ENCODE results near the gene SPDYA.
A peak's percentile ranks its signal among the peaks of the same experiment; 100 is the strongest.

SPDYA gene

DNA sequence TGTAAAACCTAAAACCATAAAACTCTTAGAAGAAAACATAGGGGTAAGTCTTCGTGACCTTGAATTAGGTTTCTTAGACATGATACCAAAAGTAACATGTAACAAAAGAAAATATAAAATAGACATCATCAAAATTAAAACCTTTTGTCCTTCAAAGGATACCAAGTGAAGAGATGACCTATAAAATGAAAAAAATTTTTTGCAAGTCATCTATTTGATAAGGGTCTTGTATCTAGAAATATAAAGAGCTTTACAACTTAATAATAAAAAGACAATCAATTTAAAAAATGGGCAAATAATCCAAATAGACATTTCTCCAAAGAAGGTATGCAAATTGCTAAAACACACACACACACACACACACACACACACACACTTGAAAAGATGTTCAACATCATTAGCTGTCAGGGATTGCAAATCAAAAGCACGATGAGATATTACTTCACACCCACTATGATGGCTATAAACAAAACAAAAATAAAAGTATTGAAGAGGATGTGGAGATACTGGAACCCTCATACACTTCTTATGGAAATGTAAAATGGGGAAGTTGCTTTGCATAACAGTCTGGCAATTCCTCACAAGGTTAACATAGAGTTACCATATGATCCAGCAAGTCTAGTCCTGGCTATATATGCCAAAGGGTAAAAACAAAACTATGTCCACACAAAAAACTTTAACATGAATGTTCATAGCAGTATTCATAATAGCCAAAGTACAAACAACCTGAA lies 23.3 kb downstream of the SPDYA start:
- TF ChIP-seq TAF1 (IDR thresholded peaks at IDR 0.05; ENCODE audit: borderline replicate concordance, low read depth, low read length) (no peak), POLR2A (IDR thresholded peaks at IDR 0.05; ENCODE audit: low read depth, low read length) (no peak), POLR2AphosphoS5 (IDR thresholded peaks at IDR 0.05; ENCODE audit: low read depth, low read length) (no peak)
- DNase-seq (ENCODE audit: insufficient read length): no peak
- no peak for FAIRE-seq

DNA sequence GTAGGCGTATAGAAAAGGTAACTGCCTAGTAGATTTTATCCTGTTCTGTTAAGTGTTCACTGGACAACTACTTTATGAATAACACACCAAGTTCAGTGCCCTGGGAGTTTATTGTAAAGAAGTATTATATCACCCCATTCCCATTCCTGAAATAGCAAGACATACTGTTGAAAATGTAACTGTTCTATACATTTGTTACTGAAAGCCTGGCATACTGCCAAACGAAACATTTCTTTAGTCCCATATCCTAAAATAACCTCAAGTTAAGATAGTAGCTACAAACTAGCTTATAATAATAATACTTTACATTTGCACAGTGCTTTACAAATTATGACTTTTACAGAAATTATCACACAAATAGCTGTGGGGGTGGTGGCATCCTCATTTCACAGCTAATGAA lies 25.1 kb downstream of the SPDYA start:
- DNase-seq (ENCODE audit: insufficient read length): no peak
- no peak for FAIRE-seq
- TF ChIP-seq TAF1 (IDR thresholded peaks at IDR 0.05; ENCODE audit: borderline replicate concordance, low read depth, low read length): no peak
- TF ChIP-seq POLR2A (IDR thresholded peaks at IDR 0.05; ENCODE audit: low read depth, low read length): no peak
- no peak for TF ChIP-seq POLR2AphosphoS5 (IDR thresholded peaks at IDR 0.05; ENCODE audit: low read depth, low read length)

GRCh38 chr2:28838971-28839370 lies 28.3 kb downstream of the SPDYA start:
- TF ChIP-seq TAF1 (IDR thresholded peaks at IDR 0.05; ENCODE audit: borderline replicate concordance, low read depth, low read length) (no peak), POLR2AphosphoS5 (IDR thresholded peaks at IDR 0.05; ENCODE audit: low read depth, low read length) (no peak), POLR2A (IDR thresholded peaks at IDR 0.05; ENCODE audit: low read depth, low read length) (no peak)
- no peak for DNase-seq (ENCODE audit: insufficient read length)
- FAIRE-seq: no peak

DNA sequence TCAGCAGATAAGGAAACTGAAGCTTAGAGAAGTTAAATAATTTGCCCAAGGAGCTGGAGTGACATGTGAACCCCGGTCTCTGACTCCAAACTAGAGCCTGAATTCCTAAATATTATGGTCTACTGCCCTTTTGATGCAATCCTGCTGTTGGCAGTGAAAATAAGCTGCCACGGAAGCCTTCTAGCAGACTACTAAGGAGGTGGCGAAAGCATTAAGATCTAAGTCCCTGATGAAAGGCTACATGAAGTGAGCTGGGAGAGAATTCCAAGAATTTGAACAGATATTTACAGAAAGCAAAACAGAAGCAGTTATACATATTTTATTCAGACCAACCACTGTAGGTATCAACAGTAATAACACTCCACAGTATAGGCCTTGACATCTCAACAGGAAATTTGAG lies 31.4 kb downstream of the SPDYA start:
- no peak for DNase-seq (ENCODE audit: insufficient read length)
- TF ChIP-seq TAF1 (IDR thresholded peaks at IDR 0.05; ENCODE audit: borderline replicate concordance, low read depth, low read length): no peak
- no peak for TF ChIP-seq POLR2A (IDR thresholded peaks at IDR 0.05; ENCODE audit: low read depth, low read length)
- no peak for TF ChIP-seq POLR2AphosphoS5 (IDR thresholded peaks at IDR 0.05; ENCODE audit: low read depth, low read length)
- FAIRE-seq: no peak

DNA sequence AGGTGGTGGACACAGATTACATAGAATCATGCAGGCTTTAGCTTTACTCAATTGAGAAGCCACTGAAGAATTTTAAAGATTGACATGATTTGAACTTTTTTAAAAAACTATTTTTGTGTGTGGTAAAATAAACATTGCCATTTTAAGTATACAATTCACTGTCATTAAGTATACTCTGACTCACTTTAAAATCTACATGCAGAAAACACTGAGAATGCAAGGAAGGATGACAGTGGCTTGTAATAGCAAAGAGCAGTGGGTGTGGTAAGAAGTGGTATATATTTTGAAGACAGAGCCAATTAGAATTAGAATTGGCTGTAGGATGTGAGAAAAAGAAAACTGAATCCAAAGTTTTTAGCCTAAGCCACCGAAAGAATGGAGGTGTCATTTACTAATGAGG lies 44.6 kb downstream of the SPDYA start:
- FAIRE-seq: no peak
- no peak for DNase-seq (ENCODE audit: insufficient read length)
- TF ChIP-seq TAF1 (IDR thresholded peaks at IDR 0.05; ENCODE audit: borderline replicate concordance, low read depth, low read length) (no peak), POLR2A (IDR thresholded peaks at IDR 0.05; ENCODE audit: low read depth, low read length) (no peak), POLR2AphosphoS5 (IDR thresholded peaks at IDR 0.05; ENCODE audit: low read depth, low read length) (no peak)

GRCh38 chr2:28855977-28856376 lies 45.3 kb downstream of the SPDYA start:
- no peak for DNase-seq (ENCODE audit: insufficient read length)
- TF ChIP-seq POLR2A (IDR thresholded peaks at IDR 0.05; ENCODE audit: low read depth, low read length) (no peak), POLR2AphosphoS5 (IDR thresholded peaks at IDR 0.05; ENCODE audit: low read depth, low read length) (no peak), TAF1 (IDR thresholded peaks at IDR 0.05; ENCODE audit: borderline replicate concordance, low read depth, low read length) (no peak)
- no peak for FAIRE-seq

GRCh38 chr2:28868611-28869010 lies 58.0 kb downstream of the SPDYA start:
- no peak for TF ChIP-seq POLR2A (IDR thresholded peaks at IDR 0.05; ENCODE audit: low read depth, low read length)
- TF ChIP-seq TAF1 (IDR thresholded peaks at IDR 0.05; ENCODE audit: borderline replicate concordance, low read depth, low read length): no peak
- TF ChIP-seq POLR2AphosphoS5 (IDR thresholded peaks at IDR 0.05; ENCODE audit: low read depth, low read length): no peak
- FAIRE-seq (no peak), DNase-seq (ENCODE audit: insufficient read length) (no peak)

GRCh38 chr2:28869494-28870145 lies 59.0 kb downstream of the SPDYA start:
- TF ChIP-seq POLR2A (IDR thresholded peaks at IDR 0.05; ENCODE audit: low read depth, low read length) (no peak), TAF1 (IDR thresholded peaks at IDR 0.05; ENCODE audit: borderline replicate concordance, low read depth, low read length) (no peak), POLR2AphosphoS5 (IDR thresholded peaks at IDR 0.05; ENCODE audit: low read depth, low read length) (no peak)
- FAIRE-seq (no peak), DNase-seq (ENCODE audit: insufficient read length) (peak; percentile 26)

DNA sequence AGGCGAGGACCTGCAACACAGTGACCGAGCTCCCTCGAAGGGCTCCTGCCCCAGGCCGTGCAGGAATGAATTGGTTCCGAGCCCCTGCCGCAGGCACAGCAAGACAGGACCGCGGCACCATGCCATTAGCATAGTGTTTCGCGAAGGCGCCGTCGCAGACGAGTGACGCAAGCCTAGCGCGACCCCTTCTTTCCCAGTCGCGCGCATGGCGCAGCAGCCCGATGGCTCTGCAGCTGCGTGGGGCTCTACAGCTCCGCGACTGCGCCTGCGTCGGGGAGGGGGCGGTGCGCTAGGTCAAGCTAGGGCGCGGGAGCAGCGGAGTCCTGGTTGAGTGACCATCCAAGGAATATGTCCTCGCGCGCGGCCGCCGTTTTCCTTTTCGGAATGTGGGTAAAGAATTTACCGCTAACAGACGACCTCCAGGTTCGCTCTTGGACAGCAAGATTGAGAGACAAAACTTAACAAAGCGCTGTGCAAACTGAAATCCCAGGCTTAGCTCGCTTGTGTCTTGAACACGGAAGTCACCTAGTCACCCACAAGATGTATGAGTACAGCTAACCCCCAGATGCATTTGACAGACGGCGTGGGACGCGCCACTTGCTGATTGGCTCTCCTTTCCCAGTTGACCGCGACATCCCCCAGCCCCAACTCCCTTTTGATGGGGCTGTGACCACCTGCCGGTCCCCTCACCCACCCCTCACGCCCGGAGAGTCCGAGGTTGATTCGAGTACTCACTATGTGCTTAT lies 59.7 kb downstream of the SPDYA start, which contains the start of gene TRMT61B:
TSS of gene TRMT61B (minus strand) at position 164 of the 746 bp plus-strand sequence. CDS start at position 132, 32 bp downstream.
- DNase-seq (ENCODE audit: insufficient read length): peak; percentile 91
- FAIRE-seq: peak; percentile 95
- peak; percentile 72 for TF ChIP-seq TAF1 (IDR thresholded peaks at IDR 0.05; ENCODE audit: borderline replicate concordance, low read depth, low read length)
- TF ChIP-seq POLR2AphosphoS5 (IDR thresholded peaks at IDR 0.05; ENCODE audit: low read depth, low read length): peak; percentile 95
- peak; percentile 96; the same call in 1 of the 2 replicates for TF ChIP-seq POLR2A (IDR thresholded peaks at IDR 0.05; ENCODE audit: low read depth, low read length)

DNA sequence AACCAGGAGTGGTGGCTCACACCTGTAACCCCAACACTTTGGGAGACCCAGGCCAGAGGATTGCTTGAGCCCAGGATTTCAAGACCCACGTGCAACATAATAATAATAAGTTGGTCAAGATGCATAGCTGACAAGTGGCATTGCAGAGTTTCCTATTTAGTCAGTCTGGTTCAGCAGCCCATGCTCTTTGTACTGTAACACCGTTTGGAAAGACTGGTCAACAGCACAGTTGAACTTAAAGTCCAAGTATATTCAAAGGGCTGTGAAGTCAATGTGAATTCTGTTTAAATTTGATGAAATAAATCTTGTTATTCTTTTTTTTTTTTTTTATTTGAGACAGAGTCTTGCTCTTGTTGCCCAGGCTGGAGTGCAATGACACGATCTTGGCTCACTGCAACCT lies 61.0 kb downstream of the SPDYA start:
- DNase-seq (ENCODE audit: insufficient read length) (no peak), FAIRE-seq (no peak)
- TF ChIP-seq POLR2A (IDR thresholded peaks at IDR 0.05; ENCODE audit: low read depth, low read length) (no peak), POLR2AphosphoS5 (IDR thresholded peaks at IDR 0.05; ENCODE audit: low read depth, low read length) (no peak), TAF1 (IDR thresholded peaks at IDR 0.05; ENCODE audit: borderline replicate concordance, low read depth, low read length) (no peak)

DNA sequence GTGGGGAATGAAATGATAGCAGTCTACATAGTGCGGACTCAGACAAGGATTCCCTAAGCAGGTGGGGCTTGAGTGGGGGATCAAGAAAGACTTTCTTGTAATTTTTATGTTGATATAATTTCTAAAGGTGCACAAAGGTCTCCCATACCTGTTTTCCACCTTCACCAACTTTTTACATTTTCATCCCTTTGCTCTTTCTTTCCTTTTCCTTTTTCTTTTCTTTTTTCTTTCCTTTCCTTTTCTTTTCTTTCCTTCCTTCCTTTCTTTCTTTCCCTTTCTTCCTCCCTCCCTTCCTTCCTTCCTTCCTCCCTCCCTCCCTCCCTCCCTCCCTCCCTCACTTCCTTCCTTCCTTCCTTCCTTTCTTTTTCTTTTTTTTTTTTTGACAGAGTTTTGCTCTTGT lies 69.6 kb downstream of the SPDYA start:
- FAIRE-seq (no peak), DNase-seq (ENCODE audit: insufficient read length) (no peak)
- TF ChIP-seq TAF1 (IDR thresholded peaks at IDR 0.05; ENCODE audit: borderline replicate concordance, low read depth, low read length) (no peak), POLR2AphosphoS5 (IDR thresholded peaks at IDR 0.05; ENCODE audit: low read depth, low read length) (no peak), POLR2A (IDR thresholded peaks at IDR 0.05; ENCODE audit: low read depth, low read length) (no peak)

Data from GM12892 (cell line).